Tibial artery (tissue), 4 donors: ENCODE results near the gene TLCD3B.

Experiments used
- DNase-seq, 2 donors: peaks; one replicate each; pipeline ENCODE4 v3.0.0-alpha.2; 2019
- H3K27ac ChIP-seq, 2 donors: fragments of 200-600 bp; sonication (generic) in 1 of 2; 1 replicate in 1 of 2; 2 replicates in 1 of 2; pipeline ENCODE4 v1.5.1; 2018 to 2019; ENCODE audit warnings: mild to moderate bottlenecking in 1 of 2
- H3K27me3 ChIP-seq, 2 donors: fragments of 200-600 bp; sonication (generic) in 1 of 2; one replicate each; pipeline versions ENCODE4 v1.5.1 to v1.6.0; 2016 to 2019
- H3K36me3 ChIP-seq, 3 donors: fragments of 200-600 bp; sonication (generic) in 2 of 3; one replicate each; pipeline ENCODE4 v1.5.1; 2016 to 2019; ENCODE audit warnings: mild to moderate bottlenecking in 2 of 3
- H3K4me1 ChIP-seq, 4 donors: fragments of 200-600 bp; sonication (generic) in 2 of 4; 1 replicate in 3 of 4; 2 replicates in 1 of 4; pipeline ENCODE4 v1.5.1; 2016 to 2019
- H3K4me3 ChIP-seq, 2 donors: fragments of 200-600 bp; sonication (generic) in 1 of 2; 1 replicate in 1 of 2; 2 replicates in 1 of 2; pipeline ENCODE4 v1.5.1; 2018 to 2019; ENCODE audit warnings: mild to moderate bottlenecking in 2 of 2
- H3K9me3 ChIP-seq, 3 donors: fragments of 200-600 bp; sonication (generic) in 1 of 3; one replicate each; pipeline ENCODE4 v1.5.1; 2016 to 2019
- intact Hi-C: fragments of 100-400 bp; cut with DNase I; formaldehyde crosslinking; loops from one replicate; pipeline ENCODE4 v1.15.0; 2023; ENCODE audit warnings: low total_unique reads
- TF ChIP-seq, protein P1 (sequence below), 2 experiments: fragments of 200-600 bp in 1 of 2; fragments of 450-650 bp in 1 of 2; IDR thresholded peaks; one replicate each; pipeline ENCODE4 v1.5.1; 2017 to 2019; ENCODE audit warnings: antibody characterized with exemption in 2 of 2, mild to moderate bottlenecking in 1 of 2, moderate library complexity in 1 of 2

The TLCD3B gene

DNA sequence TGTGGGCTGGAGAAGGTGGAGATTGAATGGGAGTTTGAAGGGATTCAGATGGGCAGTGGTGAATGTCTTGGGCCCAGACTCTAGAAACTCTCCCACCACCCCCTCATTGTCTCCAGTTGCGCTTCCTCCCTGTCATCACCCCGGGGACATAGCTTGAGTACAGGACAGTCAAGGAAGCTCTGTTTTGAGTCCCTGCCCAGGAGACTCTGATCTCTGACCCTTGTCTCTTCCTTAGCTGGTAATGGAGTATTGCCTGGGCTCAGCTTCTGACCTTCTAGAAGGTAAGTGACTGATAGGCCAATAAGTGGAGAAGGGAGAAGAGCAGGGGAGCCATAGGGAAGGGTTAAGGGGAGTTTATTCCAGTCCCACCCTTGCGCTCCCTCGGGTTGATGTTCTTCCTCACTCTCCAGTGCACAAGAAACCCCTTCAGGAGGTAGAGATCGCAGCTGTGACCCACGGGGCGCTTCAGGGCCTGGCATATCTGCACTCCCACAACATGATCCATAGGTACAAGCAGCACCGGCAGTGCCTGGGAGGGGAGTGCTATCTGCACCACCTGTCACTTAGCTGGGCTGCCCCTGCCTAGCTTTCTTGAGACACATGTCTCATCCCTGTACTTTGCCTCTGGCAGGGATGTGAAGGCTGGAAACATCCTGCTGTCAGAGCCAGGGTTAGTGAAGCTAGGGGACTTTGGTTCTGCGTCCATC lies 52.4 kb downstream of the TLCD3B start:
- no peak overlapping the region for H3K27ac ChIP-seq
- intact Hi-C loops: no loop called here
- H3K27me3 ChIP-seq: no peaks in the 10 kb centered on the region
- no peaks in the 10 kb centered on the region for H3K9me3 ChIP-seq
- peaks cover 0 to 35% (median 26%) of the 10 kb centered on the region in 4 donors for H3K4me1 ChIP-seq
- no peak overlapping the region for H3K4me3 ChIP-seq
- no peak for DNase-seq
- TF ChIP-seq, protein P1, sequence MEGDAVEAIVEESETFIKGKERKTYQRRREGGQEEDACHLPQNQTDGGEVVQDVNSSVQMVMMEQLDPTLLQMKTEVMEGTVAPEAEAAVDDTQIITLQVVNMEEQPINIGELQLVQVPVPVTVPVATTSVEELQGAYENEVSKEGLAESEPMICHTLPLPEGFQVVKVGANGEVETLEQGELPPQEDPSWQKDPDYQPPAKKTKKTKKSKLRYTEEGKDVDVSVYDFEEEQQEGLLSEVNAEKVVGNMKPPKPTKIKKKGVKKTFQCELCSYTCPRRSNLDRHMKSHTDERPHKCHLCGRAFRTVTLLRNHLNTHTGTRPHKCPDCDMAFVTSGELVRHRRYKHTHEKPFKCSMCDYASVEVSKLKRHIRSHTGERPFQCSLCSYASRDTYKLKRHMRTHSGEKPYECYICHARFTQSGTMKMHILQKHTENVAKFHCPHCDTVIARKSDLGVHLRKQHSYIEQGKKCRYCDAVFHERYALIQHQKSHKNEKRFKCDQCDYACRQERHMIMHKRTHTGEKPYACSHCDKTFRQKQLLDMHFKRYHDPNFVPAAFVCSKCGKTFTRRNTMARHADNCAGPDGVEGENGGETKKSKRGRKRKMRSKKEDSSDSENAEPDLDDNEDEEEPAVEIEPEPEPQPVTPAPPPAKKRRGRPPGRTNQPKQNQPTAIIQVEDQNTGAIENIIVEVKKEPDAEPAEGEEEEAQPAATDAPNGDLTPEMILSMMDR (IDR thresholded peaks at IDR 0.05): no peak
- peaks cover 53 to 64% (median 61%) of the 10 kb centered on the region in 3 donors for H3K36me3 ChIP-seq

DNA sequence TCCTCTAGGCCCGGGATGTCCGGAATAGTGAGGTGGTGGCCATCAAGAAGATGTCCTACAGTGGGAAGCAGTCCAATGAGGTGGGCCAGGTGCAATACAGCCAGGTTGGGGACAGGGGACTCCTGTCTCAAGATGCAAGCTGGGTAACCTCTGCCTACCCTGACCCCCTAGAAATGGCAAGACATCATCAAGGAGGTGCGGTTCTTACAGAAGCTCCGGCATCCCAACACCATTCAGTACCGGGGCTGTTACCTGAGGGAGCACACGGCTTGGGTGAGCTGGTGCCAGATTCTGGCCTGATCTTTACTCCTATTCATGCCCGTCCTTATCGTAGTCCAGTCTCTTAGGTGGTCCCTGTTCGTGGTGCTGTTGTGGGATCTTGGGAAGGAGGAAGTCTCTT lies 53.0 kb downstream of the TLCD3B start:
- TF ChIP-seq, protein P1 (IDR thresholded peaks at IDR 0.05): no peak
- Histone ChIP-seq H3K36me3 (peaks cover 47 to 58% (median 55%) of the 10 kb centered on the region in 3 donors), H3K27me3 (no peaks in the 10 kb centered on the region), H3K9me3 (no peaks in the 10 kb centered on the region), H3K4me3 (no peak overlapping the region), H3K27ac (no peak overlapping the region), H3K4me1 (peaks cover 0 to 39% (median 28%) of the 10 kb centered on the region in 4 donors)
- no peak for DNase-seq
- intact Hi-C loops: no loop called here

DNA sequence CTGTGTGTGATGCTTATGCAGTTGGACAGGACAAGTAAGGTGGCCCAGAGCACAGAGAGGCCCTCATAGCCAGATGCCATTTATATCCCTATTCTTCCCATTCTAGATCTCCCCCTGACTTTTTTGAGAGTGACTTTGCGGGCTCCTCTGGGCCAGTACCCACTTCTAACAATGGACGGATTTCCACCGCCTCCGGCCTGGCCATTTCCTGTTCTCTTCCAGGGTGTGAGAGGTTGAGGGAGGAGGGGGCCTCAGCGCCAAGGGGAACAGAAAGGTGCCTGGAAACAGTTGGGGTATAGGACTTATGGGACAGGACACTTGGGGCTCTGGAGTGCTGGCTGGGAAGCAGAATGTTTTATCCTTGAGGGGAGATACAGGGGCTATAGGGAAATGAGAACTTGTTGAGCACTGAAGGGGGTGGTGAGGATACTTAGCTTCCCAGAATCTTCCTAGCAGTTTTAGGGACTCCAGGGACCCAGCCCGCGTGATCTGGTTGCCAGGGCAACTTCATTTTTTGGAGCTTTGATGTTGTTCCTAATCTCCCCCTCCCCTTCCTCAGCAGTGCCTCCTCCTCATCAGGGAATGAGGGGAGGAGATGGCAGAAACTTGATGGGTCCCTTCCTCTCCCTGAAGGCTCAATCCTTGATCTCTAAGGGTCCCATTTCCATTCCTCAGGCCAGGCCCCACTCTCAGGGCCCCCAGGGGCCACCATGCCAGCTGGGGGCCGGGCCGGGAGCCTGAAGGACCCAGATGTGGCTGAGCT lies 53.8 kb downstream of the TLCD3B start:
- peaks cover 39 to 50% (median 46%) of the 10 kb centered on the region in 3 donors for H3K36me3 ChIP-seq
- no peaks in the 10 kb centered on the region for H3K9me3 ChIP-seq
- H3K4me3 ChIP-seq: no peak overlapping the region
- H3K4me1 ChIP-seq: peaks cover 0 to 40% (median 28%) of the 10 kb centered on the region in 4 donors
- TF ChIP-seq, protein P1 (IDR thresholded peaks at IDR 0.05): no peak
- intact Hi-C loops: no loop called here
- no peaks in the 10 kb centered on the region for H3K27me3 ChIP-seq
- peak overlapping the region in 1 of 2 donors; percentile 16 for H3K27ac ChIP-seq
- no peak for DNase-seq

DNA sequence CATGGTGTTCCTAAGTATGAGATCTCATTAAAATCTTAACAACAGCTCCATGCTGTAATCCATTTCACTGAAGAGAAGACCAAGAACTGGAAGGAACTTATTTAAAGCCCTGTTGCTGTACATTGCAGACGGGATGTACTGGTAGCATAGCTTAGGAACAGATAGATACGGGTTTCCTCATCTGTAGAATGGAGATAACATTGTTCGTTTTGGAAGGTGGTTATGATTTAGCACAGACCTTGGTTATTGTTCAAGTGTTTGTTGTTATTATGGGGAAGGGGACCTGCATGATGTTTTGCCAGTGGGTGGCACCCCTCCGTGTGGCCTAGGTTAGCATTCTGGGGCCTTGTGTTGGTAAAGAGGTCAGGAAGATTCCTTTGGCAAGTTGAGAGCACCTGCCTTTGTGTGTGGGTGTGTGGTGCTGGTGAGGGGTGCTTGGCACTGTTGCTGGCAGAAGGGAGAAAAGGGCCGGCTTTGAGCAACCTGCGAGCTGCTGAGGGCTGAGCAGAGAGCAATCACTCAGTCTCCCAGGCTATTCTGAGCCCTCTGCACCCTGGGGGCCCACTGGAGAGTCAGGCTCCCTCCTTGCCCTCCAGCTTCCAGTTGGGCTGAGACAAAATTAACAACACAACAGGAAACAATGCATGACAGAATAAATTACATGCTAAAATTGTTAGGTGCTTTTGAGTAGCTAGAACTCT lies 55.1 kb downstream of the TLCD3B start:
- intact Hi-C loops: no loop called here
- no peak for DNase-seq

DNA sequence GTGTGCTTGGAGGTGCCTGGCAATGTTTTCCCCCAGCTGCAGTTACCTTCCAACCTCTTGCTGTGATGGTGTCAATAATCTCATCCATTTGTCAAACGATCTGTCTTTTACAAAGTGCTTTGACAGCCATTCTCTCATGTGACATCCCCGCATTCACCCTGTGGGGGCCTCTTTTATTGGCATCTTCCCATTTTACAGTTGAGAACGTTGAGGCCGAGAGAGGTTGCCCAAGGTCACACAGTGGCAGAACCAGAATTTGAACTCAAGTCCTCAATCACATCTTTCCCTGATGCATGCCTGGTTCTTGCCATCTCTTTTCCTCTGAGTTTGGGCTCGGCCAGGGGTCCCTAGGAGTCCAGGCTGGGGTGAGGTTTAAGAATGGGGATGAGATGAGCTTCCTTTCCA lies 55.9 kb downstream of the TLCD3B start:
- H3K9me3 ChIP-seq: no peaks in the 10 kb centered on the region
- H3K27me3 ChIP-seq: no peaks in the 10 kb centered on the region
- H3K36me3 ChIP-seq: peaks cover 20 to 40% (median 31%) of the 10 kb centered on the region in 3 donors
- no peak for DNase-seq
- peaks cover 0 to 40% (median 28%) of the 10 kb centered on the region in 4 donors for H3K4me1 ChIP-seq
- TF ChIP-seq, protein P1 (IDR thresholded peaks at IDR 0.05): no peak
- intact Hi-C loops: no loop called here
- H3K4me3 ChIP-seq: peak overlapping the region; percentile 70 to 90
- peak overlapping the region in 1 of 2 donors; percentile 86 for H3K27ac ChIP-seq

More for the DNA sequence above, 55.1 kb downstream of the TLCD3B start:
- peaks cover 26 to 42% (median 33%) of the 10 kb centered on the region in 3 donors for H3K36me3 ChIP-seq
- H3K9me3 ChIP-seq: no peaks in the 10 kb centered on the region
- H3K27me3 ChIP-seq: no peaks in the 10 kb centered on the region
- H3K4me3 ChIP-seq: peak overlapping the region; percentile 70 to 90
- H3K27ac ChIP-seq: peak overlapping the region in 1 of 2 donors; percentile 86
- peaks cover 0 to 40% (median 28%) of the 10 kb centered on the region in 4 donors for H3K4me1 ChIP-seq
- TF ChIP-seq, protein P1 (IDR thresholded peaks at IDR 0.05): no peak
